BLaER1 treated with 17β-estradiol and CSF1 and Interleukin-3, amounts not matched to agents 10 nM and 100 nM (cell line): ENCODE results near the gene FARSA.

Source experiments
- H3K27ac ChIP-seq, 11 experiments: shearing (Covaris generic); formaldehyde crosslinking; 2 replicates each; pipeline ENCODE4 v1.8.1; 2022
- H3K27me3 ChIP-seq, 11 experiments: shearing (Covaris generic); formaldehyde crosslinking; 2 replicates each; pipeline ENCODE4 v1.8.1; 2022
- H3K36me3 ChIP-seq, 11 experiments: shearing (Covaris generic); formaldehyde crosslinking; 2 replicates each; pipeline ENCODE4 v1.8.1; 2022
- H3K4me1 ChIP-seq, 10 experiments: shearing (Covaris generic); formaldehyde crosslinking; 2 replicates each; pipeline ENCODE4 v1.8.1; 2022
- H3K4me2 ChIP-seq, 11 experiments: shearing (Covaris generic); formaldehyde crosslinking; 2 replicates each; pipeline ENCODE4 v1.8.1; 2022
- H3K4me3 ChIP-seq, 10 experiments: shearing (Covaris generic); formaldehyde crosslinking; 2 replicates each; pipeline ENCODE4 v1.8.1; 2022
- H3K9ac ChIP-seq, 11 experiments: shearing (Covaris generic); formaldehyde crosslinking; 2 replicates each; pipeline ENCODE4 v1.8.1; 2022
- H3K9me3 ChIP-seq, 11 experiments: shearing (Covaris generic); formaldehyde crosslinking; replicated peaks in 1 of 11; 2 replicates each; pipeline ENCODE4 v1.8.1; 2022
- H4K20me1 ChIP-seq, 11 experiments: shearing (Covaris generic); formaldehyde crosslinking; 2 replicates each; pipeline ENCODE4 v1.8.1; 2022
- Cebpa-rat ChIP-seq, 11 experiments: shearing (Covaris generic); IDR thresholded peaks; 2 replicates each; pipeline ENCODE4 v1.8.1; 2022

The FARSA gene

GRCh38 chr19:12873891-12874745 lies 59.4 kb downstream of the FARSA start:
- TF ChIP-seq Cebpa-rat (IDR thresholded peaks at IDR 0.05): no peak
- Histone ChIP-seq H3K4me1 (peaks cover 0 to 34% (median 0%) of the 10 kb centered on the region in 10 experiments; a peak in 4 of 20 replicates), H3K27me3 (no peaks in the 10 kb centered on the region), H3K4me3 (no peak overlapping the region), H3K9me3 (peaks cover 9 to 23% (median 18%) of the 10 kb centered on the region in 11 experiments), H4K20me1 (peaks cover 0 to 68% (median 0%) of the 10 kb centered on the region in 11 experiments; a peak in 7 of 22 replicates), H3K4me2 (no peak overlapping the region), H3K27ac (no peak overlapping the region), H3K9ac (no peak overlapping the region), H3K36me3 (peaks cover 9 to 72% (median 35%) of the 10 kb centered on the region in 11 experiments; a peak in 20 of 22 replicates)

DNA sequence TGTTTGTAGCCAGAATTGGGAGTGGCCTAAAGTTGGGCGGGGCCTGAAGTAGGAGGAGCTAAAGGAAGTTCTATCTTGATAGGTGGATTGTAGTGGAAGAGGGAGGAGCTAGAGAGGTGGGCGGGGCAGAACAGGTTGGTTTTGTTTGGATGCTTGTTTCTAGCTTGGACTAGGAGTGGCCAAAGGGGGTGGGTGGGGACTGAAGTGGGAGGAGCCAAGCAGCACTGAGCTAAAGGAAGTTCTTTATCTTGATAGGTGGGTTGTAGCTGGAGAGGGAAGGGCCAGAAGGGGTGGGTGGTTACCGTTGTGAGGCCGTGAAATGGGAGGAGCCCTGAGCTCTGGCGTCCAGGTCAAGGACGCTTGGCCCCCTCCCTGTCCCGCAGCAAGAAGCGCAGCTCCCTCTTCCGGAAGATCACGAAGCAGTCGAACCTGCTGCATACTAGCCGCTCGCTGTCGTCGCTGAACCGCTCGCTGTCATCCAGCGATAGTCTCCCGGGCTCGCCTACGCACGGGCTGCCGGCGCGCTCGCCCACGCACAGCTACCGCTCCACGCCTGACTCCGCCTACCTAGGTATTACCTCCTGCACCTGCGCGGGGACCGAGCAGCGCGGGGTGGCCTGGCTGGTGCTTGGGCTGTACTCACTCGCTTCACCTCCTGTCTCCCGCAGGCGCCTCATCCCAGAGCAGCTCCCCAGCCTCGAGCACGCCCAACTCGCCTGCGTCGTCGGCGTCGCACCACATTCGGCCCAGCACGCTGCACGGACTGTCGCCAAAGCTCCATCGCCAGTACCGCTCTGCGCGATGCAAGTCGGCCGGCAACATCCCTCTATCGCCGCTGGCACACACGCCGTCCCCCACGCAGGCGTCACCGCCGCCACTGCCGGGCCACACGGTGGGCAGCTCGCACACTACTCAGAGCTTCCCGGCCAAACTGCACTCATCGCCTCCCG lies 60.3 kb downstream of the FARSA start:
- no peak overlapping the region for H3K9ac ChIP-seq
- H3K4me2 ChIP-seq: no peak overlapping the region; a peak in 1 of 22 replicates
- peaks cover 0 to 25% (median under 1%) of the 10 kb centered on the region in 10 experiments; a peak in 6 of 20 replicates for H3K4me1 ChIP-seq
- no peak overlapping the region for H3K27ac ChIP-seq
- peaks cover 9 to 23% (median 18%) of the 10 kb centered on the region in 11 experiments for H3K9me3 ChIP-seq
- no peak for TF ChIP-seq Cebpa-rat (IDR thresholded peaks at IDR 0.05)
- no peaks in the 10 kb centered on the region for H3K27me3 ChIP-seq
- H3K36me3 ChIP-seq: peaks cover 7 to 64% (median 35%) of the 10 kb centered on the region in 11 experiments; a peak in 20 of 22 replicates
- peaks cover 0 to 59% (median 0%) of the 10 kb centered on the region in 11 experiments; a peak in 6 of 22 replicates for H4K20me1 ChIP-seq
- no peak overlapping the region for H3K4me3 ChIP-seq
